ENCODE results near the gene PIAS2.

Gene PIAS2

DNA sequence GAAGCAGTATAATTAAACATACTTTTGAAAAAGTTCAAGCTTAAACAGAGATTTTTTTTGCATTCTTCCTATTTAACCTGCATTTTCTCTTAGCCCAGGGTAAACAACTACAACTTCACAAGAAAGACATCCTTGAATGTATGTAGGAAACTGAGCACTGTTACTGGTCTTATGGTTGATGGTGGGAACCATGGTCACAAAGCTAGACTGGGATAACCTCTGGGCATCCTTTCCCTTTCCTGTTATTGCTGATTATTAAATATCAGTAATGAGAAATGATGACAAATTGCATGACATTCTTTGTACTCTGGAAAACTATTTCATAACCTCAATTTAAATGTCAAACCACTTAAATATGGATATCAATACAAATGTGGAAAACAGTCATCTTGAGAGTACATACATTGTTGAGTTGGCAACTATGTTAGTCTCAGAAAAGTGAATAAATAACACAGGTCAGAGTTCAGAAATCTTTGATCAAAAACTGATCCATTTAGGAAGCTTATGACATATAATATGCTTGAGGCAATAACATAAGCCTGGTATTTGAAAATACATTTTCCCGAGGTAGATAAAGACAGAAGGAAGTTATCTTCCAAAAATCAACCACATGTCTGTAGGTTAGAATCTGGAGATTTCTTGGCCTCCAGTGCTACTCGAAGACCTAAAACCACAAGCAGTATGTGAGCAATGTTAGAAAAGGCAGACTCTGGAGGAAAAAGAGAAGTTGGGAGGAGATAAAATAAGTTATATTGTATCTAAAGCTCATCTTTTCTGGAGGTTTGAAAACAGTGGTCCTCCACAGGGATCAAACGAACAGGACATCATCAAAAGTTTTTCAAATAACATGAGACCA, 95.2 kb downstream of the PIAS2 start:
- no CpG with 5 or more reads among the region's 3 CpGs for WGBS (ENCODE audit: insufficient coverage)

DNA sequence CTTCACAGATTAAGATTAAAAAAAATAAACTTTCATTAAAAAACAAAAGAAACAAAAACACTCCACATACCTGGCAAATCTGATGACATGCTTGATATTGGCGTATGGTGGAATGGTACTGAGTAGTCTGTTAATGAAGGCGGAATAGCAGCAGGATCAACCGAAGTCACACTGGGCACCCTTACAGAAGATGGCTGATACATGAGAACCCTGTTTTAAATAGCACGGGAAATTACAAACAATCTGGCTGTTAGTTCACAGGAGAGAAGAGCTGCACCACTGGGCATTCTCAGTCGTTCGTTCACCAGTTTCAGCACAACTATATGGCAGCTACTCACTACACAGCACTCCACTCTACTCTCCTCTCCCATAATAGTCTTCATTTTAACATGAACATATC, 96.4 kb downstream of the PIAS2 start:
- WGBS (ENCODE audit: insufficient coverage), result 100% methylated on average over 6 of the region's 6 CpGs
- Histone ChIP-seq H3K4me3 (ENCODE audit: control insufficient read depth in 1 of 7, extremely low read depth in 1 of 7, insufficient read depth in 4 of 7, low read depth in 2 of 7, low read length in 6 of 7) (no peak overlapping the region), H3K4me1 (ENCODE audit: control extremely low read depth in 1 of 4, control insufficient read depth in 4 of 4, insufficient read depth in 4 of 4, low read length in 3 of 4) (peaks cover 0 to 12% (median 0%) of the 10 kb centered on the region in 4 experiments), H3K27me3 (replicated peaks in 2 of 5; ENCODE audit: control insufficient read depth in 4 of 5, insufficient read depth in 5 of 5, low read length in 4 of 5) (no peaks in the 10 kb centered on the region), H3K36me3 (ENCODE audit: control insufficient read depth in 4 of 4, insufficient read depth in 4 of 4, low read length in 3 of 4) (peaks cover 5 to 20% (median 6%) of the 10 kb centered on the region in 4 experiments), H3K9me3 (ENCODE audit: control extremely low read depth in 1 of 5, control insufficient read depth in 4 of 5, insufficient read depth in 2 of 5, low read depth in 1 of 5, low read length in 4 of 5) (no peaks in the 10 kb centered on the region), H3K27ac (ENCODE audit: insufficient read depth in 1 of 2, low read depth in 1 of 2, low read length in 2 of 2, poor library complexity in 1 of 2, severe bottlenecking in 2 of 2) (no peak overlapping the region)
- ChIA-PET CTCF (no interaction called here), POLR2A (no interaction called here)
- no peak for DNase-seq

More for the DNA sequence above, 95.2 kb downstream of the PIAS2 start:
- Histone ChIP-seq H3K4me3 (ENCODE audit: control insufficient read depth in 1 of 7, extremely low read depth in 1 of 7, insufficient read depth in 4 of 7, low read depth in 2 of 7, low read length in 6 of 7) (no peak overlapping the region), H3K9me3 (ENCODE audit: control extremely low read depth in 1 of 5, control insufficient read depth in 4 of 5, insufficient read depth in 2 of 5, low read depth in 1 of 5, low read length in 4 of 5) (no peaks in the 10 kb centered on the region), H3K27me3 (replicated peaks in 2 of 5; ENCODE audit: control insufficient read depth in 4 of 5, insufficient read depth in 5 of 5, low read length in 4 of 5) (no peaks in the 10 kb centered on the region), H3K4me1 (ENCODE audit: control extremely low read depth in 1 of 4, control insufficient read depth in 4 of 4, insufficient read depth in 4 of 4, low read length in 3 of 4) (peaks cover 0 to 12% (median 0%) of the 10 kb centered on the region in 4 experiments), H3K27ac (ENCODE audit: insufficient read depth in 1 of 2, low read depth in 1 of 2, low read length in 2 of 2, poor library complexity in 1 of 2, severe bottlenecking in 2 of 2) (no peak overlapping the region), H3K36me3 (ENCODE audit: control insufficient read depth in 4 of 4, insufficient read depth in 4 of 4, low read length in 3 of 4) (peaks cover 6 to 26% (median 8%) of the 10 kb centered on the region in 4 experiments)
- POLR2A ChIA-PET, result no interaction called here
- DNase-seq, result peak in 2 of 3 donors; percentile 19 to 29
- CTCF ChIA-PET, result interaction anchor here (0.6 kb wide), 1 partner anchor 97 kb away, joined by 3 read pairs; no protein-coding TSS in a partner anchor

DNA sequence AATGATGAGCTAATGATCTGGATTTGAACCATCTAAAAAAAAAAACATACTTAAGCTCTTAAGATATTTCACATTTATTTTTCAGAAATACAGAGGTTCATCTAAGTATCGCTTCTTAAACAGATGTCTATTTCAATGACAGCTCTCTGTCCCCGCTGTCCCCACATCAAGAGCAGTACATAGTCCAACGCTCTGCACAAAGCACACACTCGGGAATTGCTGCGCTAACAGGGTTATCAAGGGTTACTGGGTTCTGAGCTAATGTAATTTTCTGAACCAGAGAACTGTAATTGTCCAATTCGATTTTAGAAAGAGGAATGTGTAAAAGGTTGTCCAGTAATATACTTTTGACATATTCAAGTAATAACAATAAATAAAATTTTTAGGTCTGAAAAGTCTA, 101.6 kb downstream of the PIAS2 start:
- no peak overlapping the region for H3K4me3 ChIP-seq (ENCODE audit: control insufficient read depth in 1 of 7, extremely low read depth in 1 of 7, insufficient read depth in 4 of 7, low read depth in 2 of 7, low read length in 6 of 7)
- H3K27ac ChIP-seq (ENCODE audit: insufficient read depth in 1 of 2, low read depth in 1 of 2, low read length in 2 of 2, poor library complexity in 1 of 2, severe bottlenecking in 2 of 2), result no peak overlapping the region
- no peak for DNase-seq
- ChIA-PET CTCF (interaction anchor here (0.6 to 1.0 kb wide), 2 partner anchors 9 to 978 kb away, joined by 3 read pairs; no protein-coding TSS in a partner anchor), POLR2A (no interaction called here)
- H3K9me3 ChIP-seq (ENCODE audit: control extremely low read depth in 1 of 5, control insufficient read depth in 4 of 5, insufficient read depth in 2 of 5, low read depth in 1 of 5, low read length in 4 of 5), result no peaks in the 10 kb centered on the region
- 100% methylated on average over 4 of the region's 6 CpGs for WGBS (ENCODE audit: insufficient coverage)
- no peaks in the 10 kb centered on the region for H3K27me3 ChIP-seq (replicated peaks in 2 of 5; ENCODE audit: control insufficient read depth in 4 of 5, insufficient read depth in 5 of 5, low read length in 4 of 5)
- H3K4me1 ChIP-seq (ENCODE audit: control extremely low read depth in 1 of 4, control insufficient read depth in 4 of 4, insufficient read depth in 4 of 4, low read length in 3 of 4), result no peaks in the 10 kb centered on the region
- peaks cover 3 to 8% (median 6%) of the 10 kb centered on the region in 4 experiments for H3K36me3 ChIP-seq (ENCODE audit: control insufficient read depth in 4 of 4, insufficient read depth in 4 of 4, low read length in 3 of 4)

DNA sequence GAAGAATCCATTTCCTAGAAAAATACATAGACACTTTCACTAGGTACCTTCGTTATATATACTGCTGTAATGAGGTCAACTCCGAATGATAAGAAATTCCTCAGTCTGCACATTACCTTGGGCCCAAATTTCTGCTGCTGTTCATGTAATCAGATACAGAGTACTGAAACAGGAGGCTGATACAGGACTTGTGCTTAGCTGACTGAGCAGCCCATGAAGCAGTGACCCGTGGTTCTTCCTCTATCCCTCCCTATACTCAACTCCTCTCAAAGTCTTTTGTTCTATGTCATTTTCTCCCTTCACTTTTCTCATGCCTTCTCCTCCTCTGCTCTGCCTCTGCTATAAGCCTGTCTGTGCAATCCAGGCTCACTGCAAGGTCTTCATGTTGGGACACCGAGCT, 102.9 kb downstream of the PIAS2 start:
- Histone ChIP-seq H3K9me3 (ENCODE audit: control extremely low read depth in 1 of 5, control insufficient read depth in 4 of 5, insufficient read depth in 2 of 5, low read depth in 1 of 5, low read length in 4 of 5) (no peaks in the 10 kb centered on the region), H3K4me3 (ENCODE audit: control insufficient read depth in 1 of 7, extremely low read depth in 1 of 7, insufficient read depth in 4 of 7, low read depth in 2 of 7, low read length in 6 of 7) (no peak overlapping the region), H3K27ac (ENCODE audit: insufficient read depth in 1 of 2, low read depth in 1 of 2, low read length in 2 of 2, poor library complexity in 1 of 2, severe bottlenecking in 2 of 2) (no peak overlapping the region), H3K36me3 (ENCODE audit: control insufficient read depth in 4 of 4, insufficient read depth in 4 of 4, low read length in 3 of 4) (peaks cover 0 to 6% (median 4%) of the 10 kb centered on the region in 4 experiments), H3K4me1 (ENCODE audit: control extremely low read depth in 1 of 4, control insufficient read depth in 4 of 4, insufficient read depth in 4 of 4, low read length in 3 of 4) (no peaks in the 10 kb centered on the region), H3K27me3 (replicated peaks in 2 of 5; ENCODE audit: control insufficient read depth in 4 of 5, insufficient read depth in 5 of 5, low read length in 4 of 5) (no peaks in the 10 kb centered on the region)
- WGBS (ENCODE audit: insufficient coverage), result 90% methylated on average over 3 of the region's 4 CpGs
- no peak for DNase-seq
- ChIA-PET POLR2A (no interaction called here), CTCF (interaction anchor here (0.9 to 1.7 kb wide), 3 partner anchors 15 to 22 kb away, joined by 3 to 4 read pairs (median 3); no protein-coding TSS in a partner anchor)

DNA sequence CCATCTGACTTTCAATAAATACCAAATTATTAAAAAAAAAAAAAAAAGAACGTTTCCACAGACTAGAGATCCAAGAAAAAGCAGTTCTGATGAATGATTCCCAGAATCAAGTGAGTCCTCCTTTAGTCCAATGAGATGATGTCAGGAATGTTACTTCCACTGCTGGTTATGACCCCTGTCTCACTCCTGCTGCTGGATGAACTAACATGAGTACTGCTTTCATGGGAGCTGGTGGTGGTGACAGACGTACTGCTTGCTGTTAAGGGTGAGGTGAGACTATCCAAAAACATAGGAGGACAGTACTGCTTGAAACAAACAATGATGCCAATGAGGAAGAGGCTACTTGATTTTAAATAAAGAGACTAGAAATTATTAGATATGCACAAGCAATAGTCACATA, 105.0 kb downstream of the PIAS2 start:
- Histone ChIP-seq H3K27me3 (replicated peaks in 2 of 5; ENCODE audit: control insufficient read depth in 4 of 5, insufficient read depth in 5 of 5, low read length in 4 of 5) (no peaks in the 10 kb centered on the region), H3K36me3 (ENCODE audit: control insufficient read depth in 4 of 4, insufficient read depth in 4 of 4, low read length in 3 of 4) (peaks cover 0 to 6% (median 3%) of the 10 kb centered on the region in 4 experiments), H3K4me3 (ENCODE audit: control insufficient read depth in 1 of 7, extremely low read depth in 1 of 7, insufficient read depth in 4 of 7, low read depth in 2 of 7, low read length in 6 of 7) (no peak overlapping the region), H3K27ac (ENCODE audit: insufficient read depth in 1 of 2, low read depth in 1 of 2, low read length in 2 of 2, poor library complexity in 1 of 2, severe bottlenecking in 2 of 2) (no peak overlapping the region), H3K9me3 (ENCODE audit: control extremely low read depth in 1 of 5, control insufficient read depth in 4 of 5, insufficient read depth in 2 of 5, low read depth in 1 of 5, low read length in 4 of 5) (no peaks in the 10 kb centered on the region), H3K4me1 (ENCODE audit: control extremely low read depth in 1 of 4, control insufficient read depth in 4 of 4, insufficient read depth in 4 of 4, low read length in 3 of 4) (no peaks in the 10 kb centered on the region)
- no peak for DNase-seq
- CTCF ChIA-PET, result no interaction called here
- POLR2A ChIA-PET, result no interaction called here
- 100% methylated on average over 1 of the region's 2 CpGs for WGBS (ENCODE audit: insufficient coverage)

DNA sequence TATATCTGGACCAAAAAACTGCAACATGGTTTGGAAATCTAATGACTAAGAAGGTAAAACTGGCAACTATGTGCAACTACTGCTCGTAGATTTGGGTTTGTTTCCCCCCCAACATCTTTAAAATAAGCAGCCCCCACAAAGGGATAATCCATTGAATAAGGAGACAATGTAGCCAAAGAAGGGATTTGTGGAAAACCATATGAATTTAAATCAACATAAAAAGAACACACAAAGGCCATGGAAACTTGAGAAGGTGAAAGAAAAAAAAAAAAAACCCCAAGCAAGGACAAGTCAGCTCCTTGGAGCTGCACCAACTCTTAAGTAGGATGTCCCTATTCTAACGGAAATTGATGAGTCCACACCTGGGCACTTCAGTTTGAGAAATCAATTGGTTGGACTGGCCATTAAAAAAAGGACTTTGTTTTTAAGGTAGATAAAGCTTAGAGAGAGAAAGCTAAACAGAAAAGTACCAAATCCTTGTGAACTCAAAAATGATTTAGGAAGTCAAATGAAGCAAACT, 106.8 kb downstream of the PIAS2 start:
- no peak for DNase-seq
- CTCF ChIA-PET, result no interaction called here
- peaks cover 0 to 6% (median 3%) of the 10 kb centered on the region in 4 experiments for H3K36me3 ChIP-seq (ENCODE audit: control insufficient read depth in 4 of 4, insufficient read depth in 4 of 4, low read length in 3 of 4)
- 100% methylated on average over 1 of the region's 2 CpGs for WGBS (ENCODE audit: insufficient coverage)
- POLR2A ChIA-PET, result no interaction called here
- H3K27ac ChIP-seq (ENCODE audit: insufficient read depth in 1 of 2, low read depth in 1 of 2, low read length in 2 of 2, poor library complexity in 1 of 2, severe bottlenecking in 2 of 2), result no peak overlapping the region
- H3K9me3 ChIP-seq (ENCODE audit: control extremely low read depth in 1 of 5, control insufficient read depth in 4 of 5, insufficient read depth in 2 of 5, low read depth in 1 of 5, low read length in 4 of 5), result no peaks in the 10 kb centered on the region
- H3K4me3 ChIP-seq (ENCODE audit: control insufficient read depth in 1 of 7, extremely low read depth in 1 of 7, insufficient read depth in 4 of 7, low read depth in 2 of 7, low read length in 6 of 7), result no peak overlapping the region
- no peaks in the 10 kb centered on the region for H3K27me3 ChIP-seq (replicated peaks in 2 of 5; ENCODE audit: control insufficient read depth in 4 of 5, insufficient read depth in 5 of 5, low read length in 4 of 5)
- H3K4me1 ChIP-seq (ENCODE audit: control extremely low read depth in 1 of 4, control insufficient read depth in 4 of 4, insufficient read depth in 4 of 4, low read length in 3 of 4), result no peaks in the 10 kb centered on the region

DNA sequence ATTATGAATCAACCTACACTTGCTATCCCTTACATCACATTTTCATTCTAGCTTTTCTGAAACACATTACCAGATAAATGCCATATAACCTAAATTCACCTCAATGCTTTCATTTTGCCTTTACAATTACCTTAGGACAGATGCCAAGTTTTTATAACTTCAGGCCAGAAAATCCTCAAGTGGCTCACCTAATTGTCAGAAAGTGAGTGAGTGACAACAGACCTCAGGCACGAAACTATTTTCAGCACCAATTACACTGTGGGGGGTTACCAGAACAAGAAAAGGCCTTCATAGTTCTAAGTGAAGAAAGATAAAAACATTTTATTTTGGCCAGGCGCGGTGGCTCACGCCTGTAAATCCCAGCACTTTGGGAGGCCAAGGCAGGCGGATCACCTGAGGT, 108.2 kb downstream of the PIAS2 start:
- CTCF ChIA-PET, result no interaction called here

More for the DNA sequence above, 108.2 kb downstream of the PIAS2 start:
- no peak for DNase-seq
- H3K9me3 ChIP-seq (ENCODE audit: control extremely low read depth in 1 of 5, control insufficient read depth in 4 of 5, insufficient read depth in 2 of 5, low read depth in 1 of 5, low read length in 4 of 5), result no peaks in the 10 kb centered on the region
- WGBS (ENCODE audit: insufficient coverage), result 100% methylated on average over 2 of the region's 5 CpGs
- H3K36me3 ChIP-seq (ENCODE audit: control insufficient read depth in 4 of 4, insufficient read depth in 4 of 4, low read length in 3 of 4), result peaks cover 0 to 3% (median 2%) of the 10 kb centered on the region in 4 experiments
- H3K27ac ChIP-seq (ENCODE audit: insufficient read depth in 1 of 2, low read depth in 1 of 2, low read length in 2 of 2, poor library complexity in 1 of 2, severe bottlenecking in 2 of 2), result no peak overlapping the region
- H3K27me3 ChIP-seq (replicated peaks in 2 of 5; ENCODE audit: control insufficient read depth in 4 of 5, insufficient read depth in 5 of 5, low read length in 4 of 5), result no peaks in the 10 kb centered on the region
- H3K4me3 ChIP-seq (ENCODE audit: control insufficient read depth in 1 of 7, extremely low read depth in 1 of 7, insufficient read depth in 4 of 7, low read depth in 2 of 7, low read length in 6 of 7), result no peak overlapping the region
- H3K4me1 ChIP-seq (ENCODE audit: control extremely low read depth in 1 of 4, control insufficient read depth in 4 of 4, insufficient read depth in 4 of 4, low read length in 3 of 4), result no peaks in the 10 kb centered on the region
- POLR2A ChIA-PET, result no interaction called here

Data from common myeloid progenitor, CD34-positive (primary cell).